Trophoblast cell (in vitro differentiated cells and primary cell): ENCODE results near the gene CHCHD6.

Experiments
- DNase-seq, 2 donors: peaks; one replicate each; pipeline ENCODE4 v3.0.0-alpha.2; 2016
- H2AFZ ChIP-seq: 2 replicates; pipeline ENCODE4 v1.6.1; 2013; ENCODE audit warnings: low read length, moderate library complexity, mild to moderate bottlenecking; ENCODE audit not compliant: insufficient read depth, poor library complexity
- H2AK5ac ChIP-seq: 2 replicates; pipeline ENCODE4 v1.6.1; 2013; ENCODE audit warnings: mild to moderate bottlenecking, low read length
- H2BK120ac ChIP-seq: 2 replicates; pipeline ENCODE4 v1.6.1; 2013; ENCODE audit warnings: low read length, mild to moderate bottlenecking, moderate library complexity; ENCODE audit not compliant: insufficient read depth, poor library complexity
- H2BK12ac ChIP-seq: 2 replicates; pipeline ENCODE4 v1.6.1; 2013; ENCODE audit warnings: mild to moderate bottlenecking, low read length, moderate library complexity
- H2BK5ac ChIP-seq: 2 replicates; pipeline ENCODE4 v1.6.1; 2013; ENCODE audit warnings: low read length, low read depth, moderate library complexity, mild to moderate bottlenecking; ENCODE audit not compliant: poor library complexity
- H3K14ac ChIP-seq: 2 replicates; pipeline ENCODE4 v1.6.1; 2013; ENCODE audit warnings: mild to moderate bottlenecking, low read length
- H3K18ac ChIP-seq: 2 replicates; pipeline ENCODE4 v1.6.1; 2013; ENCODE audit warnings: mild to moderate bottlenecking, low read length
- H3K23ac ChIP-seq: 2 replicates; pipeline ENCODE4 v1.6.1; 2013; ENCODE audit warnings: low read length
- H3K27ac ChIP-seq: 2 replicates; pipeline ENCODE4 v1.5.1; 2013; ENCODE audit warnings: low read depth, mild to moderate bottlenecking, inconsistent platforms, low read length, moderate library complexity
- H3K27me3 ChIP-seq: 2 replicates; pipeline ENCODE4 v1.6.1; 2013; ENCODE audit warnings: inconsistent platforms, mild to moderate bottlenecking, low read length, moderate library complexity; ENCODE audit not compliant: insufficient read depth
- H3K36me3 ChIP-seq, 2 experiments: 1 replicate in 1 of 2; 2 replicates in 1 of 2; pipeline ENCODE4 v1.6.1; 2013; ENCODE audit warnings: low read length in 2 of 2, mild to moderate bottlenecking in 2 of 2, moderate library complexity in 1 of 2; ENCODE audit not compliant: insufficient read depth in 2 of 2, control insufficient read depth in 1 of 2
- H3K4ac ChIP-seq: 2 replicates; pipeline ENCODE4 v1.6.1; 2013; ENCODE audit warnings: low read depth, mild to moderate bottlenecking, low read length, moderate library complexity
- H3K4me1 ChIP-seq, 2 experiments: 1 replicate in 1 of 2; 2 replicates in 1 of 2; pipeline ENCODE4 v1.6.1; 2013; ENCODE audit warnings: low read length in 2 of 2, mild to moderate bottlenecking in 2 of 2, moderate library complexity in 1 of 2; ENCODE audit not compliant: insufficient read depth in 2 of 2, control insufficient read depth in 1 of 2
- H3K4me2 ChIP-seq: 2 replicates; pipeline ENCODE4 v1.6.1; 2013; ENCODE audit warnings: inconsistent platforms, mild to moderate bottlenecking, low read length, moderate library complexity
- H3K4me3 ChIP-seq: 2 replicates; pipeline ENCODE4 v1.5.1; 2013; ENCODE audit warnings: mild to moderate bottlenecking, low read depth, low read length, inconsistent platforms
- H3K79me1 ChIP-seq: one replicate; pipeline ENCODE4 v1.6.1; 2013; ENCODE audit warnings: low read length
- H3K79me2 ChIP-seq: 2 replicates; pipeline ENCODE4 v1.6.1; 2013; ENCODE audit warnings: low read length, mild to moderate bottlenecking; ENCODE audit not compliant: control insufficient read depth, insufficient read depth, poor library complexity
- H3K9ac ChIP-seq: 2 replicates; pipeline ENCODE4 v1.6.1; 2013; ENCODE audit warnings: mild to moderate bottlenecking, low read length
- H3K9me3 ChIP-seq: 2 replicates; pipeline ENCODE4 v1.6.1; 2013; ENCODE audit warnings: low read depth, mild to moderate bottlenecking, control low read depth, inconsistent platforms, low read length; ENCODE audit not compliant: insufficient read depth
- H4K12ac ChIP-seq: 2 replicates; pipeline ENCODE4 v1.6.1; 2013; ENCODE audit warnings: low read depth, mild to moderate bottlenecking, low read length, moderate library complexity
- H4K8ac ChIP-seq: 2 replicates; pipeline ENCODE4 v1.6.1; 2013; ENCODE audit warnings: low read depth, mild to moderate bottlenecking, low read length, moderate library complexity
- H4K91ac ChIP-seq: one replicate; pipeline ENCODE4 v1.6.1; 2013; ENCODE audit warnings: low read depth, mild to moderate bottlenecking, low read length, moderate library complexity
- WGBS: extraction: QIAGEN DNeasy Blood & Tissue Kit; methylation state at CpG from one replicate; pipeline ENCODE4 v1.1.7; 2013; ENCODE audit warnings: missing lambda C conversion rate; ENCODE audit not compliant: insufficient read length, insufficient coverage; ENCODE audit errors: extremely low coverage; 5-methylcytosine and 5-hydroxymethylcytosine counted together

Gene CHCHD6

GRCh38 chr3:126917232-126917804 is 213.3 kb downstream of the CHCHD6 start:
- Histone ChIP-seq H3K18ac (no peak overlapping the region), H3K9me3 (peaks cover 2% of the 10 kb centered on the region), H2BK12ac (no peak overlapping the region), H3K4me3 (no peak overlapping the region), H3K4me1 (no peaks in the 10 kb centered on the region), H4K91ac (no peak overlapping the region), H4K8ac (no peak overlapping the region), H3K14ac (no peak overlapping the region), H2BK120ac (no peak overlapping the region), H3K4ac (no peak overlapping the region), H3K36me3 (peaks cover 0 to 2% of the 10 kb centered on the region in 2 experiments), H3K79me2 (no peaks in the 10 kb centered on the region), H3K4me2 (no peak overlapping the region), H4K12ac (no peak overlapping the region), H3K27ac (no peak overlapping the region), H3K23ac (no peak overlapping the region), H2AFZ (no peak overlapping the region), H2BK5ac (no peak overlapping the region), H3K79me1 (no peaks in the 10 kb centered on the region), H3K27me3 (no peaks in the 10 kb centered on the region), H3K9ac (no peak overlapping the region), H2AK5ac (no peak overlapping the region)
- DNase-seq = no peak
- WGBS = no CpG with 5 or more reads among the region's 6 CpGs

GRCh38 chr3:126918355-126918821 is 214.3 kb downstream of the CHCHD6 start:
- Histone ChIP-seq H3K18ac (no peak overlapping the region), H2BK120ac (no peak overlapping the region), H4K8ac (no peak overlapping the region), H3K4me1 (no peaks in the 10 kb centered on the region), H2BK5ac (no peak overlapping the region), H3K27me3 (no peaks in the 10 kb centered on the region), H4K12ac (no peak overlapping the region), H3K4ac (no peak overlapping the region), H3K79me2 (no peaks in the 10 kb centered on the region), H3K4me3 (no peak overlapping the region), H4K91ac (no peak overlapping the region), H3K9ac (no peak overlapping the region), H2BK12ac (no peak overlapping the region), H2AK5ac (no peak overlapping the region), H3K27ac (no peak overlapping the region), H3K79me1 (no peaks in the 10 kb centered on the region), H3K23ac (no peak overlapping the region), H3K14ac (no peak overlapping the region), H3K4me2 (no peak overlapping the region), H3K36me3 (peaks cover 0 to 2% of the 10 kb centered on the region in 2 experiments), H3K9me3 (peaks cover 2% of the 10 kb centered on the region), H2AFZ (no peak overlapping the region)
- DNase-seq = peak in 1 of 2 donors; percentile 31

DNA sequence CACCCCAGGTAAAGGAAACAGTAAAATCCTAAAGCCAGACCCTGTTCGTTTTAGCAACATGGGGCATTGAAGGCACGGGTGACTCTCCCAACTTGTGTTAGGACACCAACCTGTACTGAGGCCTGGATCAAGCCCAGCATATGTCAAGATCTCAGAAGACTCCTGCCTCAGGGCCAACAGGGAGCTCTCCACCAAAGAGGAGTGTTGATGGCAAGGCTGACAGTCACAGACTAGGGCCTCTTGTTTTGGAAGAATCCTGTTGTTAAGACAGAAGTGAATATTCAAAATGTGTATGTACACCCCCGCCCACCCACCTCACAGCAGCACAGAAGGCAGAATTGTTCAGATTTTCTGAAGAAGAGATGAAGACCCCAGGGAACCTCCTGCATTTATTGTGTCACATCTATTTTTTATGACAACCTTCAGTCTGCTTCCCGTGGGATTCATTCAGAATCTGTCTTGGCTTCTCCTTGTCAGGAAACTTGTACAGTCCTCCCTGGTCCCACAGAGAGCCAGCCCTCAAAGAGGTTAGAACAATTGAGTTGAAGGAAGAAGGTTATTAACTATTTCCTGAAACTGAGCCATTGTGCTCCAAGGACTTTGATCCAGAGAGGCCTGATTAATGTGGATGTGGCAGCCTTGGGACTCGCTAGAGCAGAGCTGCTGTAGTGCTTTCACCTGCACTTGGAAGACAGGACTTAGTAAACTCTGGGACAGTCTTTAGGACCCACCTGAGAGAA is 217.2 kb downstream of the CHCHD6 start:
- Histone ChIP-seq H3K4me1 (no peaks in the 10 kb centered on the region), H2BK5ac (no peak overlapping the region), H4K91ac (no peak overlapping the region), H2BK120ac (no peak overlapping the region), H4K8ac (no peak overlapping the region), H3K18ac (no peak overlapping the region), H3K23ac (no peak overlapping the region), H2AK5ac (no peak overlapping the region), H3K36me3 (no peaks in the 10 kb centered on the region), H3K27me3 (no peaks in the 10 kb centered on the region), H3K9me3 (peaks cover under 1% of the 10 kb centered on the region), H3K14ac (no peak overlapping the region), H3K79me1 (no peaks in the 10 kb centered on the region), H3K9ac (no peak overlapping the region), H2AFZ (no peak overlapping the region), H3K4me3 (no peak overlapping the region), H3K4ac (no peak overlapping the region), H3K79me2 (no peaks in the 10 kb centered on the region), H2BK12ac (no peak overlapping the region), H3K27ac (no peak overlapping the region), H3K4me2 (no peak overlapping the region), H4K12ac (no peak overlapping the region)
- DNase-seq = no peak
- WGBS = no CpG with 5 or more reads among the region's 5 CpGs

GRCh38 chr3:126922466-126922865 is 218.4 kb downstream of the CHCHD6 start:
- WGBS = no CpG with 5 or more reads among the region's 4 CpGs

More at GRCh38 chr3:126922466-126922865, 218.4 kb downstream of the CHCHD6 start:
- Histone ChIP-seq H3K4me1 (no peaks in the 10 kb centered on the region), H3K4me2 (no peak overlapping the region), H3K36me3 (no peaks in the 10 kb centered on the region), H4K91ac (no peak overlapping the region), H2BK12ac (no peak overlapping the region), H3K18ac (no peak overlapping the region), H3K4ac (no peak overlapping the region), H3K27me3 (no peaks in the 10 kb centered on the region), H2BK5ac (no peak overlapping the region), H4K8ac (no peak overlapping the region), H2AFZ (no peak overlapping the region), H3K9ac (no peak overlapping the region), H2AK5ac (no peak overlapping the region), H4K12ac (no peak overlapping the region), H3K79me2 (no peaks in the 10 kb centered on the region), H2BK120ac (no peak overlapping the region), H3K9me3 (peaks cover 3% of the 10 kb centered on the region), H3K79me1 (no peaks in the 10 kb centered on the region), H3K27ac (no peak overlapping the region), H3K23ac (no peak overlapping the region), H3K14ac (no peak overlapping the region), H3K4me3 (no peak overlapping the region)
- peak; percentile 68 to 74 for DNase-seq
